HEK293 (cell line): ENCODE measurements around the gene INSYN1.

Source experiments
- CTCF ChIA-PET: fragments of 350-600 bp; formaldehyde crosslinking; extraction: SDS; loops from one replicate; lab custom pipeline; 2021; ENCODE audit warnings: antibody characterized with exemption; lab: Yijun Ruan, JAX
- POLR2A ChIA-PET: fragments of 300-600 bp; formaldehyde crosslinking; extraction: SDS; loops from one replicate; lab custom pipeline; 2020; ENCODE audit warnings: antibody characterized with exemption, inconsistent platforms; lab: Yijun Ruan, JAX
- H3K27ac ChIP-seq: fragments of 200-500 bp; sonication (Bioruptor generic); 2 replicates; pipeline ENCODE4 v1.5.1; 2014; ENCODE audit warnings: low read depth, low read length, control low read depth, inconsistent platforms; ENCODE audit errors: extremely low read depth
- H3K36me3 ChIP-seq, 2 experiments: fragments of 200-500 bp in 1 of 2; sonication (Bioruptor generic) in 1 of 2; 1 replicate in 1 of 2; 2 replicates in 1 of 2; pipeline ENCODE4 v1.5.1; 2014 to 2017; ENCODE audit warnings: inconsistent platforms in 2 of 2, low read length in 2 of 2; ENCODE audit not compliant: control insufficient read depth in 2 of 2, insufficient read depth in 1 of 2
- H3K4me1 ChIP-seq: fragments of 200-500 bp; sonication (Bioruptor generic); 2 replicates; pipeline ENCODE4 v1.5.1; 2014; ENCODE audit warnings: mild to moderate bottlenecking, low read length, inconsistent platforms; ENCODE audit not compliant: control insufficient read depth, insufficient read depth
- H3K4me3 ChIP-seq: 2 replicates; pipeline ENCODE4 v1.5.1; 2011; ENCODE audit warnings: low read depth, mild to moderate bottlenecking, control low read depth, low read length, moderate library complexity
- H3K9me3 ChIP-seq: fragments of 200-500 bp; sonication (Bioruptor generic); 2 replicates; pipeline ENCODE4 v1.5.1; 2014; ENCODE audit warnings: low read depth, low read length, inconsistent platforms; ENCODE audit not compliant: control insufficient read depth, insufficient read depth
- CTCF ChIP-seq: fragments of 450-650 bp; formaldehyde crosslinking; IDR thresholded peaks from 2 replicates; pipeline ENCODE4 v1.5.1; 2016; ENCODE audit warnings: missing biosample characterization, missing genetic modification characterization
- KLF17 ChIP-seq: fragments of 450-650 bp; formaldehyde crosslinking; IDR thresholded peaks from 2 replicates; pipeline ENCODE4 v1.5.1; 2016; ENCODE audit warnings: missing biosample characterization, missing genetic modification characterization
- SCRT2 ChIP-seq: fragments of 450-650 bp; formaldehyde crosslinking; IDR thresholded peaks from 2 replicates; pipeline ENCODE4 v1.5.1; 2016; ENCODE audit warnings: missing biosample characterization, missing genetic modification characterization
- YY2 ChIP-seq: fragments of 450-650 bp; formaldehyde crosslinking; IDR thresholded peaks from 2 replicates; pipeline ENCODE4 v1.5.1; 2016; ENCODE audit warnings: missing biosample characterization, missing genetic modification characterization
- ZBTB17 ChIP-seq: fragments of 450-650 bp; formaldehyde crosslinking; IDR thresholded peaks from 2 replicates; pipeline ENCODE4 v1.5.1; 2016; ENCODE audit warnings: missing biosample characterization, missing genetic modification characterization
- ZBTB7A ChIP-seq: fragments of 450-650 bp; formaldehyde crosslinking; IDR thresholded peaks from 2 replicates; pipeline ENCODE4 v1.5.1; 2016; ENCODE audit warnings: low read depth, missing biosample characterization, missing genetic modification characterization
- ZFHX2 ChIP-seq: fragments of 450-650 bp; formaldehyde crosslinking; conservative IDR thresholded peaks from 2 replicates; pipeline ENCODE4 v1.5.1; 2016; ENCODE audit warnings: missing biosample characterization, missing genetic modification characterization
- ZIC2 ChIP-seq: fragments of 450-650 bp; formaldehyde crosslinking; IDR thresholded peaks from 2 replicates; pipeline ENCODE4 v1.5.1; 2016; ENCODE audit warnings: missing biosample characterization, missing genetic modification characterization
- ZNF114 ChIP-seq: fragments of 450-650 bp; formaldehyde crosslinking; IDR thresholded peaks from 2 replicates; pipeline ENCODE4 v1.5.0; 2017; ENCODE audit warnings: missing biosample characterization, missing genetic modification characterization
- ZNF223 ChIP-seq: fragments of 450-650 bp; formaldehyde crosslinking; IDR thresholded peaks from 2 replicates; pipeline ENCODE4 v1.5.1; 2016; ENCODE audit warnings: missing biosample characterization, missing genetic modification characterization
- ZNF274 ChIP-seq, 2 experiments: fragments of 200-500 bp in 1 of 2; fragments of 450-650 bp in 1 of 2; sonication (Bioruptor generic) in 1 of 2; formaldehyde crosslinking in 1 of 2; IDR thresholded peaks; 2 replicates each; pipeline versions ENCODE4 v1.5.1 to v1.6.1; 2014 to 2016; ENCODE audit warnings: borderline replicate concordance in 1 of 2, inconsistent platforms in 1 of 2, low read length in 1 of 2, missing biosample characterization in 1 of 2, missing genetic modification characterization in 1 of 2
- ZNF311 ChIP-seq: fragments of 450-650 bp; formaldehyde crosslinking; IDR thresholded peaks from 2 replicates; pipeline ENCODE4 v1.5.1; 2017; ENCODE audit warnings: missing biosample characterization, missing genetic modification characterization, borderline replicate concordance
- ZNF341 ChIP-seq: fragments of 450-650 bp; formaldehyde crosslinking; IDR thresholded peaks from 2 replicates; pipeline ENCODE4; 2016; ENCODE audit warnings: low read depth, missing biosample characterization, missing genetic modification characterization
- ZNF501 ChIP-seq: fragments of 450-650 bp; formaldehyde crosslinking; IDR thresholded peaks from 2 replicates; pipeline ENCODE4 v1.5.1; 2016; ENCODE audit warnings: missing biosample characterization, missing genetic modification characterization
- ZNF518A ChIP-seq: fragments of 450-650 bp; formaldehyde crosslinking; conservative IDR thresholded peaks from 2 replicates; pipeline ENCODE4 v1.5.1; 2016; ENCODE audit warnings: low read depth, missing biosample characterization, missing genetic modification characterization
- ZNF544 ChIP-seq: fragments of 450-650 bp; formaldehyde crosslinking; IDR thresholded peaks from 2 replicates; pipeline ENCODE4 v1.5.0; 2017; ENCODE audit warnings: missing biosample characterization, missing genetic modification characterization
- ZNF596 ChIP-seq: fragments of 450-650 bp; IDR thresholded peaks from 2 replicates; pipeline ENCODE4 v1.5.0; 2018; ENCODE audit warnings: missing biosample characterization, mild to moderate bottlenecking, missing genetic modification characterization, moderate library complexity
- ZNF664 ChIP-seq: fragments of 450-650 bp; formaldehyde crosslinking; IDR thresholded peaks from 2 replicates; pipeline ENCODE4 v1.5.1; 2016; ENCODE audit warnings: missing biosample characterization, missing genetic modification characterization
- ZNF785 ChIP-seq: fragments of 450-650 bp; formaldehyde crosslinking; IDR thresholded peaks from 2 replicates; pipeline ENCODE4 v1.5.1; 2016; ENCODE audit warnings: missing biosample characterization, missing genetic modification characterization
- ZSCAN18 ChIP-seq: fragments of 450-650 bp; formaldehyde crosslinking; IDR thresholded peaks from 2 replicates; pipeline ENCODE4 v1.5.1; 2016; ENCODE audit warnings: missing biosample characterization, missing genetic modification characterization

INSYN1 gene

GRCh38 chr15:73709241-73709640 lies 43.9 kb downstream of the INSYN1 start:
- Histone ChIP-seq H3K36me3 (peaks cover 18 to 93% of the 10 kb centered on the region in 2 experiments; a peak in 2 of 3 replicates), H3K9me3 (no peaks in the 10 kb centered on the region), H3K27ac (no peak overlapping the region), H3K4me3 (no peak overlapping the region), H3K4me1 (no peaks in the 10 kb centered on the region)
- no peak for TF ChIP-seq ZSCAN18
- TF ChIP-seq ZBTB7A (tag by site-specific recombination): 0 out of 2 replicates have a peak, but pooled peaks have one; percentile 7
- no peak for TF ChIP-seq ZNF544 (tag by site-specific recombination)
- TF ChIP-seq ZIC2: no peak
- no peak for TF ChIP-seq ZNF596 (tag by site-specific recombination)
- TF ChIP-seq YY2 (tag by site-specific recombination): no peak
- no peak for TF ChIP-seq ZNF223
- TF ChIP-seq ZNF114 (tag by site-specific recombination): no peak
- no peak for TF ChIP-seq ZNF501
- ChIA-PET CTCF (interaction anchor here (0.6 to 3.3 kb wide), 7 partner anchors 9 to 377 kb away, joined by 3 to 11 read pairs (median 3); no protein-coding TSS in a partner anchor), POLR2A (no interaction called here)

- ChIA-PET CTCF (interaction anchor here (0.8 to 3.2 kb wide), 3 partner anchors 9 to 74 kb away, joined by 3 to 11 read pairs (median 3); no protein-coding TSS in a partner anchor), POLR2A (no interaction called here)
- no peak for TF ChIP-seq ZNF341 (tag by site-specific recombination)
- 0 out of 2 replicates have a peak, but pooled peaks have one; percentile 16 for TF ChIP-seq ZBTB7A (tag by site-specific recombination)
- TF ChIP-seq ZNF664 (tag by site-specific recombination): no peak
- TF ChIP-seq ZFHX2: 0 out of 2 replicates have a peak, but pooled peaks have one; percentile 6
- TF ChIP-seq SCRT2 (tag by site-specific recombination): no peak
- H3K9me3 ChIP-seq: no peaks in the 10 kb centered on the region
- no peaks in the 10 kb centered on the region for H3K4me1 ChIP-seq
- no peak overlapping the region for H3K27ac ChIP-seq
- H3K36me3 ChIP-seq: peaks cover 18 to 94% of the 10 kb centered on the region in 2 experiments; a peak in 2 of 3 replicates
- H3K4me3 ChIP-seq: no peak overlapping the region
Observed at GRCh38 chr15:73708691-73709090, 44.5 kb downstream of the INSYN1 start.

- Histone ChIP-seq H3K4me3 (no peak overlapping the region), H3K27ac (no peak overlapping the region), H3K4me1 (no peaks in the 10 kb centered on the region), H3K36me3 (peaks cover 10 to 79% of the 10 kb centered on the region in 2 experiments), H3K9me3 (no peaks in the 10 kb centered on the region)
- CTCF ChIA-PET: interaction anchor here (0.5 to 16.7 kb wide), 73 partner anchors 9 to 1271 kb away, joined by 3 to 543 read pairs (median 4); partner anchors contain the start of genes CD276 and NPTN
- POLR2A ChIA-PET: interaction anchor here (0.6 kb wide), 1 partner anchor 11 kb away, joined by 3 read pairs; no protein-coding TSS in a partner anchor
- TF ChIP-seq ZNF518A (tag by site-specific recombination) (no peak), ZNF274 (IDR thresholded peaks at IDR 0.05; ENCODE audit: low read length) (no peak), ZNF274 (tag by site-specific recombination; IDR thresholded peaks at IDR 0.05; ENCODE audit: borderline replicate concordance) (peak; percentile 55; the same call in 1 of the 2 replicates), ZBTB17 (tag by site-specific recombination) (0 out of 2 replicates have a peak, but pooled peaks have one; percentile 21), KLF17 (0 out of 2 replicates have a peak, but pooled peaks have one; percentile 46), ZNF311 (no peak), ZNF596 (tag by site-specific recombination) (no peak), ZNF785 (tag by site-specific recombination) (no peak), CTCF (peak; percentile 84)
Observed at GRCh38 chr15:73704869-73705645, 48.1 kb downstream of the INSYN1 start.
